Astrocyte (in vitro differentiated cells and primary cell): ENCODE results near the gene PSMC3IP. TPM values are rescaled to one million over a fixed set of nuclear protein-coding genes. Genes with fewer than 3 reads are reported as not detected.

Experiments used
- DNase-seq: peaks from one replicate; pipeline ENCODE4 v3.0.0-alpha.2; 2010; ENCODE audit warnings: low read depth
- FAIRE-seq: peaks from 2 replicates; lab custom pipeline; 2011; peaks lifted over from hg19 to GRCh38; lab: Jason Lieb, UNC
- H2AFZ ChIP-seq: 2 replicates; pipeline ENCODE4 v1.6.0; 2012; ENCODE audit warnings: low read depth, low read length, inconsistent platforms
- H3K27ac ChIP-seq: 2 replicates; pipeline ENCODE4 v1.5.1; 2011; ENCODE audit warnings: low read depth, low read length, inconsistent platforms
- H3K27me3 ChIP-seq: 2 replicates; pipeline ENCODE4 v1.6.0; 2011; ENCODE audit warnings: low read length, inconsistent platforms; ENCODE audit not compliant: insufficient read depth
- H3K36me3 ChIP-seq: 2 replicates; pipeline ENCODE4 v1.5.1; 2011; ENCODE audit warnings: low read length, inconsistent platforms; ENCODE audit not compliant: insufficient read depth
- H3K4me1 ChIP-seq: 2 replicates; pipeline ENCODE4 v1.5.1; 2011; ENCODE audit warnings: low read length, inconsistent platforms; ENCODE audit not compliant: insufficient read depth
- H3K4me2 ChIP-seq: 2 replicates; pipeline ENCODE4 v1.6.0; 2012; ENCODE audit warnings: low read length, inconsistent platforms
- H3K4me3 ChIP-seq: 2 replicates; pipeline ENCODE4 v1.5.1; 2011; ENCODE audit warnings: low read depth, mild to moderate bottlenecking, low read length, inconsistent platforms; ENCODE audit not compliant: insufficient read depth
- H3K79me2 ChIP-seq: 2 replicates; pipeline ENCODE4 v1.6.0; 2012; ENCODE audit warnings: mild to moderate bottlenecking, low read length, inconsistent platforms; ENCODE audit not compliant: insufficient read depth
- H3K9ac ChIP-seq: 2 replicates; pipeline ENCODE4 v1.6.0; 2012; ENCODE audit warnings: mild to moderate bottlenecking, low read length, inconsistent platforms
- H3K9me3 ChIP-seq: 2 replicates; pipeline ENCODE4 v1.5.1; 2012; ENCODE audit warnings: low read depth, mild to moderate bottlenecking, low read length, inconsistent platforms; ENCODE audit not compliant: insufficient read depth
- H4K20me1 ChIP-seq: 2 replicates; pipeline ENCODE4 v1.6.0; 2012; ENCODE audit warnings: low read length, inconsistent platforms; ENCODE audit not compliant: insufficient read depth
- H3K27ac Mint-ChIP-seq: one replicate; pipeline ENCODE4 v1.8.0; 2021; ENCODE audit warnings: mild to moderate bottlenecking, mixed read lengths; ENCODE audit not compliant: unreplicated experiment
- H3K27me3 Mint-ChIP-seq: one replicate; pipeline ENCODE4 v1.8.0; 2021; ENCODE audit warnings: low read depth, mixed read lengths; ENCODE audit not compliant: unreplicated experiment
- H3K36me3 Mint-ChIP-seq: one replicate; pipeline ENCODE4 v1.8.0; 2021; ENCODE audit warnings: low read depth, mixed read lengths; ENCODE audit not compliant: unreplicated experiment
- H3K4me1 Mint-ChIP-seq: one replicate; pipeline ENCODE4 v1.8.0; 2021; ENCODE audit warnings: low read depth, mixed read lengths; ENCODE audit not compliant: unreplicated experiment
- H3K4me3 Mint-ChIP-seq: one replicate; pipeline ENCODE4 v1.8.0; 2021; ENCODE audit warnings: mild to moderate bottlenecking, moderate library complexity, mixed read lengths; ENCODE audit not compliant: unreplicated experiment
- H3K9me3 Mint-ChIP-seq: one replicate; pipeline ENCODE4 v1.8.0; 2021; ENCODE audit warnings: mild to moderate bottlenecking, mixed read lengths; ENCODE audit not compliant: unreplicated experiment
- CTCF ChIP-seq: IDR thresholded peaks from 2 replicates; pipeline ENCODE4 v1.5.1; 2011; ENCODE audit warnings: low read depth, mild to moderate bottlenecking, inconsistent platforms, low read length, moderate library complexity; ENCODE audit not compliant: insufficient read depth
- EZH2 ChIP-seq: IDR thresholded peaks from 2 replicates; pipeline ENCODE4 v1.6.1; 2012; ENCODE audit warnings: mild to moderate bottlenecking, low read length, inconsistent platforms; ENCODE audit not compliant: insufficient read depth
- total RNA-seq: library from RNA; stranded (reverse); gene quantifications from 2 replicates; pipeline ENCODE4 v1.2.1, GENCODE V29; 2021

The PSMC3IP gene
- total RNA-seq, 1 donor from 2014 or later = 8.7 TPM

GRCh38 chr17:42609182-42609813 is 31.8 kb upstream of the PSMC3IP start, which contains the start of the genes RETREG3 and TUBG1:
TSS of gene RETREG3 (minus strand) at chr17:42609374. CDS start at chr17:42609324, 50 bp downstream.
TSS of gene TUBG1 (plus strand) at chr17:42609683. CDS start at chr17:42609738, 55 bp downstream.
- Histone ChIP-seq H3K79me2 (peaks cover 56% of the 10 kb centered on the region), H2AFZ (peak within 1 kb of the TSS; percentile 91), H3K36me3 (peaks cover 6% of the 10 kb centered on the region), H3K9me3 (no peaks in the 10 kb centered on the region), H3K27me3 (no peaks in the 10 kb centered on the region), H4K20me1 (peaks cover 35% of the 10 kb centered on the region), H3K27ac (peak within 1 kb of the TSS; percentile 87), H3K4me1 (peaks cover 10% of the 10 kb centered on the region), H3K4me3 (peak within 1 kb of the TSS; percentile 87), H3K4me2 (peak within 1 kb of the TSS; percentile 85), H3K9ac (peak within 1 kb of the TSS; percentile 92)
- DNase-seq = peak; percentile 97
- Mint-ChIP-seq H3K36me3 (peaks cover 8% of the 10 kb centered on the region), H3K4me3 (peak within 1 kb of the TSS; percentile 97), H3K27ac (peak within 1 kb of the TSS; percentile 84), H3K4me1 (peaks cover 9% of the 10 kb centered on the region), H3K9me3 (no peaks in the 10 kb centered on the region), H3K27me3 (no peaks in the 10 kb centered on the region)
- FAIRE-seq = no peak
- TF ChIP-seq EZH2 = no peak

GRCh38 chr17:42608305-42609181 is 31.0 kb upstream of the PSMC3IP start:
- peaks cover 9% of the 10 kb centered on the region for H3K4me1 Mint-ChIP-seq
- H3K4me2 ChIP-seq = peak overlapping the region; percentile 85
- no peaks in the 10 kb centered on the region for H3K27me3 Mint-ChIP-seq
- no peak for DNase-seq
- peaks cover 38% of the 10 kb centered on the region for H4K20me1 ChIP-seq
- peak overlapping the region; percentile 84 for H3K27ac Mint-ChIP-seq
- no peak for FAIRE-seq
- H3K27ac ChIP-seq = peak overlapping the region; percentile 87
- TF ChIP-seq EZH2 (no peak), CTCF (no peak)
- peak overlapping the region; percentile 75 for H2AFZ ChIP-seq
- H3K4me1 ChIP-seq = peaks cover 10% of the 10 kb centered on the region
- peak overlapping the region; percentile 87 for H3K4me3 ChIP-seq
- no peaks in the 10 kb centered on the region for H3K9me3 Mint-ChIP-seq
- H3K27me3 ChIP-seq = no peaks in the 10 kb centered on the region
- peak overlapping the region; percentile 97 for H3K4me3 Mint-ChIP-seq
- peak overlapping the region; percentile 92 for H3K9ac ChIP-seq
- H3K36me3 Mint-ChIP-seq = peaks cover 5% of the 10 kb centered on the region
- H3K79me2 ChIP-seq = peaks cover 61% of the 10 kb centered on the region
- peaks cover 6% of the 10 kb centered on the region for H3K36me3 ChIP-seq
- H3K9me3 ChIP-seq = no peaks in the 10 kb centered on the region

GRCh38 chr17:42607769-42608168 is 30.2 kb upstream of the PSMC3IP start:
- peaks cover 9% of the 10 kb centered on the region for H3K4me1 Mint-ChIP-seq
- no peaks in the 10 kb centered on the region for H3K27me3 Mint-ChIP-seq
- peak overlapping the region; percentile 97 for H3K4me3 Mint-ChIP-seq
- Histone ChIP-seq H3K36me3 (peaks cover 6% of the 10 kb centered on the region), H3K79me2 (peaks cover 68% of the 10 kb centered on the region), H3K4me3 (peak overlapping the region; percentile 87), H2AFZ (no peak overlapping the region), H3K27me3 (no peaks in the 10 kb centered on the region), H3K9ac (peak overlapping the region; percentile 92), H3K4me1 (peaks cover 10% of the 10 kb centered on the region), H3K4me2 (peak overlapping the region; percentile 85), H3K27ac (no peak overlapping the region), H3K9me3 (no peaks in the 10 kb centered on the region), H4K20me1 (peaks cover 45% of the 10 kb centered on the region)
- no peak for TF ChIP-seq CTCF
- TF ChIP-seq EZH2 = no peak
- H3K27ac Mint-ChIP-seq = peak overlapping the region; percentile 26
- no peak for DNase-seq
- H3K36me3 Mint-ChIP-seq = peaks cover 4% of the 10 kb centered on the region
- H3K9me3 Mint-ChIP-seq = no peaks in the 10 kb centered on the region
- FAIRE-seq = no peak
